CD4-positive, alpha-beta T cell (primary cell): ENCODE results near the gene UTP25. TPM values are rescaled to one million over a fixed set of nuclear protein-coding genes. Genes with fewer than 3 reads are reported as not detected.
"Not testable (repeated sequence)": the region's sequence is repeated elsewhere in the genome, so short reads cannot be mapped to it uniquely, and the experiment has no call there.

Source experiments
- ATAC-seq: fragments of 200-7000 bp; cut with Tn5 transposase; one replicate; pipeline ENCODE4 v1.10.0; 2022; ENCODE audit warnings: mild to moderate bottlenecking; ENCODE audit not compliant: poor library complexity
- CTCF ChIA-PET: fragments of 350-600 bp; sonication (Branson Sonifier 250); formaldehyde crosslinking; loops from one replicate; lab custom pipeline; 2021; ENCODE audit warnings: antibody characterized with exemption, inconsistent platforms; lab: Charles Lee
- POLR2A ChIA-PET: fragments of 350-600 bp; sonication (Branson Sonifier 250); formaldehyde crosslinking; loops from one replicate; lab custom pipeline; 2021; ENCODE audit warnings: antibody characterized with exemption, inconsistent platforms; lab: Charles Lee
- DNase-seq, 14 experiments: peaks; one replicate each; pipeline ENCODE4 v3.0.0-alpha.2; 2013 to 2020; ENCODE audit warnings: mixed read lengths in 2 of 14
- H3K27ac ChIP-seq, 2 donors: one replicate each; pipeline versions ENCODE4 v1.5.1 to v1.7.0; 2013; ENCODE audit warnings: low read length in 2 of 2, low read depth in 1 of 2, mild to moderate bottlenecking in 1 of 2
- H3K27me3 ChIP-seq, 2 experiments: 1 replicate in 1 of 2; 2 replicates in 1 of 2; pipeline versions ENCODE4 v1.6.1 to v1.7.0; 2013; ENCODE audit warnings: low read length in 2 of 2, control low read depth in 1 of 2, mild to moderate bottlenecking in 1 of 2, moderate library complexity in 1 of 2; ENCODE audit not compliant: insufficient read depth in 2 of 2, control insufficient read depth in 1 of 2
- H3K36me3 ChIP-seq: one replicate; pipeline ENCODE4 v1.6.1; 2013; ENCODE audit warnings: low read length, control low read depth; ENCODE audit not compliant: insufficient read depth
- H3K4me1 ChIP-seq: one replicate; pipeline ENCODE4 v1.6.1; 2013; ENCODE audit warnings: low read length, control low read depth; ENCODE audit not compliant: insufficient read depth
- H3K4me3 ChIP-seq: one replicate; pipeline ENCODE4 v1.5.1; 2013; ENCODE audit warnings: mild to moderate bottlenecking, low read length, moderate library complexity
- H3K9me3 ChIP-seq, 2 experiments: 1 replicate in 1 of 2; 2 replicates in 1 of 2; pipeline versions ENCODE4 v1.6.1 to v1.7.0; 2013; ENCODE audit warnings: low read length in 2 of 2, mild to moderate bottlenecking in 2 of 2, control low read depth in 1 of 2, moderate library complexity in 1 of 2; ENCODE audit not compliant: control insufficient read depth in 1 of 2, insufficient read depth in 1 of 2
- H3K27ac Mint-ChIP-seq: one replicate; pipeline ENCODE4 v1.8.0; 2020; ENCODE audit warnings: mixed read lengths
- H3K27me3 Mint-ChIP-seq: one replicate; pipeline ENCODE4 v1.8.0; 2021; ENCODE audit warnings: mixed read lengths
- H3K36me3 Mint-ChIP-seq: one replicate; pipeline ENCODE4 v1.8.0; 2021; ENCODE audit warnings: low read depth, mixed read lengths
- H3K4me1 Mint-ChIP-seq: one replicate; pipeline ENCODE4 v1.8.0; 2021; ENCODE audit warnings: low read depth, mixed read lengths
- H3K4me3 Mint-ChIP-seq: one replicate; pipeline ENCODE4 v1.8.0; 2020; ENCODE audit warnings: mild to moderate bottlenecking, mixed read lengths
- H3K9me3 Mint-ChIP-seq: one replicate; pipeline ENCODE4 v1.8.0; 2020; ENCODE audit warnings: mixed read lengths
- CTCF ChIP-seq: fragments of 200-600 bp; IDR thresholded peaks from one replicate; pipeline ENCODE4 v1.8.0; 2022; ENCODE audit warnings: antibody characterized with exemption, mild to moderate bottlenecking
- intact Hi-C, 2 experiments: fragments of 100-400 bp; cut with DNase I in 1 of 2; cut with micrococcal nuclease in 1 of 2; formaldehyde crosslinking; loops; one replicate each; pipeline versions ENCODE4 v1.15.1 to v1.9.0; 2023 to 2025; cut with DNase I, micrococcal nuclease
- total RNA-seq, 174 experiments: library from RNA in 2 of 174; stranded (reverse) in 2 of 174; gene quantifications; one replicate each; pipeline ENCODE4 v1.2.3 and lab custom pipeline; 2021 to 2026

Gene UTP25
- total RNA-seq, 2 experiments from 2014 or later: 6.0 to 6.4 TPM

GRCh38 chr1:209885403-209886218 lies 57.8 kb downstream of the UTP25 start:
- H3K4me1 ChIP-seq: no peaks in the 10 kb centered on the region
- H3K9me3 Mint-ChIP-seq: no peaks in the 10 kb centered on the region
- no peak for DNase-seq
- intact Hi-C loops: no loop called here
- H3K4me3 ChIP-seq: no peak overlapping the region
- ChIA-PET POLR2A (no interaction called here), CTCF (no interaction called here)
- H3K27ac ChIP-seq: no peak overlapping the region
- H3K4me3 Mint-ChIP-seq: no peak overlapping the region
- H3K27ac Mint-ChIP-seq: no peak overlapping the region
- peaks cover 6 to 10% of the 10 kb centered on the region in 2 experiments for H3K27me3 ChIP-seq
- H3K36me3 Mint-ChIP-seq: no peaks in the 10 kb centered on the region
- H3K27me3 Mint-ChIP-seq: peaks cover 61% of the 10 kb centered on the region
- peaks cover 0 to 3% of the 10 kb centered on the region in 2 experiments for H3K9me3 ChIP-seq
- TF ChIP-seq CTCF: no peak
- no peaks in the 10 kb centered on the region for H3K36me3 ChIP-seq
- H3K4me1 Mint-ChIP-seq: no peaks in the 10 kb centered on the region
- ATAC-seq: no peak

GRCh38 chr1:209886219-209886536 lies 58.4 kb downstream of the UTP25 start:
- Mint-ChIP-seq H3K27ac (no peak overlapping the region), H3K4me3 (no peak overlapping the region), H3K9me3 (no peaks in the 10 kb centered on the region), H3K4me1 (no peaks in the 10 kb centered on the region), H3K27me3 (peaks cover 56% of the 10 kb centered on the region), H3K36me3 (no peaks in the 10 kb centered on the region)
- TF ChIP-seq CTCF: no peak
- ATAC-seq (no peak), DNase-seq (no peak)
- H3K4me1 ChIP-seq: no peaks in the 10 kb centered on the region
- no peaks in the 10 kb centered on the region for H3K36me3 ChIP-seq
- H3K27me3 ChIP-seq: peaks cover 6 to 9% of the 10 kb centered on the region in 2 experiments
- intact Hi-C loops: no loop called here
- CTCF ChIA-PET: no interaction called here
- peaks cover 0 to 3% of the 10 kb centered on the region in 2 experiments for H3K9me3 ChIP-seq
- no peak overlapping the region for H3K4me3 ChIP-seq
- POLR2A ChIA-PET: no interaction called here
- no peak overlapping the region for H3K27ac ChIP-seq

- H3K9me3 Mint-ChIP-seq, DNase-seq, H3K4me1 ChIP-seq, H3K36me3 Mint-ChIP-seq, H3K27me3 ChIP-seq, ATAC-seq, H3K9me3 ChIP-seq, CTCF ChIA-PET, H3K36me3 ChIP-seq, H3K27ac ChIP-seq, H3K4me3 Mint-ChIP-seq, H3K4me1 Mint-ChIP-seq, H3K27ac Mint-ChIP-seq, intact Hi-C loops, H3K4me3 ChIP-seq, POLR2A ChIA-PET: not testable (repeated sequence)
- peaks cover 41% of the 10 kb centered on the region for H3K27me3 Mint-ChIP-seq
Measured at GRCh38 chr1:209888291-209889076, 60.7 kb downstream of the UTP25 start.
